ENCODE data around the gene DZANK1.
A peak's percentile ranks its signal among the peaks of the same experiment; 100 is the strongest.
"Not testable (repeated sequence)": the region's sequence is repeated elsewhere in the genome, so short reads cannot be mapped to it uniquely, and the experiment has no call there.

Gene DZANK1

DNA sequence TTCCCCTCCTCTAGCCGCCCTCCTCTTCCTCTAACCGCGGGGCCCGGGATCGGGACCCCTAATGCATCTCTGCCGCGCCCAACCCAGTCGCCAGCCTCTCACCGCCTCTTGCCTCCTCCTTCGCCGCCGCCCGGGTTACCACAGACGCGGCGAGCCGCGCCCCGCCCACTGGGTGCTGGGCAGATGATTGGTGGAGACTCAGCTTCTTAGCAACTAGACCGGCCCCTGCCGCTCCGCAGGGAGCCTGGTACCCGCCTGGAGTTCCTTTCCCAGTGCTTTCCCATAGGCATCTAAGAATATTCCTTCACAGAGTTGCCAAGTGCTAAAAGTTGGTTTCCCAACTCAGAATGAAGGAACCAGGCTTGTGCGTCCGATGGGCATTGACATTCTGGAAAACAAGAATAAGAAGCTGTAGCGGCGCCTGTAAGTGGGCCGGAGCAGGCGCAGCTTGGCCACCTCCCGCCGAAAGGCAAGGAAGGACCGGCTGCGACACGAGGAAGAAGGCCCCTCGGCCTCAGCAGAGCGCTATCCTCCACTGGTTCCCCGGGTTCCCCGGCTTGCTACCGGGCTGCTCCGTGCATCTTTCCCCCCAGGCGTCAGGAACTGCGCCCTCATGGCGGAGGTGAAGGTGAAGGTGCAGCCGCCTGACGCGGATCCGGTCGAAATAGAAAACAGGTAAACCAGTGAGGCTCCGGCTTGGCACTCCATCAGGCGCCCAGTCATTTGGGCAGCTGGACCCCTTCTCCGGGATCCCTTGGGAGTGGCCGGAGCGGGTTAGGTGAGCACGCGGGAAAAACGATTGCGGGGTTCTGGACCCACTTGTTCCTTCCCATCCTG lies at the start of gene DZANK1, which contains the start of gene POLR3F:
Gene DZANK1 (minus strand): TSS at position 137 of the 837 bp plus-strand sequence. CDS start 1,672 bp downstream, outside the sequence.
Gene POLR3F (plus strand): TSS at position 497 of the 837 bp plus-strand sequence. CDS start 117 bp downstream, at position 614.
- Histone ChIP-seq H3K36me3 (ENCODE audit: insufficient read depth, low read length) (no peaks in the 10 kb centered on the region), H3K79me2 (ENCODE audit: control insufficient read depth, insufficient read depth, low read length, unreplicated experiment) (peaks cover 34% of the 10 kb centered on the region), H2AFZ (ENCODE audit: low read length, unreplicated experiment) (peak within 1 kb of the TSS; percentile 98), H3K4me3 (ENCODE audit: low read depth, low read length) (peak within 1 kb of the TSS; percentile 98), H3K27me3 (ENCODE audit: insufficient read depth, low read length) (no peaks in the 10 kb centered on the region), H3K27ac (ENCODE audit: low read depth, low read length) (peak within 1 kb of the TSS; percentile 97), H3K4me1 (ENCODE audit: control insufficient read depth, insufficient read depth, low read length, unreplicated experiment) (peaks cover 15% of the 10 kb centered on the region)

DNA sequence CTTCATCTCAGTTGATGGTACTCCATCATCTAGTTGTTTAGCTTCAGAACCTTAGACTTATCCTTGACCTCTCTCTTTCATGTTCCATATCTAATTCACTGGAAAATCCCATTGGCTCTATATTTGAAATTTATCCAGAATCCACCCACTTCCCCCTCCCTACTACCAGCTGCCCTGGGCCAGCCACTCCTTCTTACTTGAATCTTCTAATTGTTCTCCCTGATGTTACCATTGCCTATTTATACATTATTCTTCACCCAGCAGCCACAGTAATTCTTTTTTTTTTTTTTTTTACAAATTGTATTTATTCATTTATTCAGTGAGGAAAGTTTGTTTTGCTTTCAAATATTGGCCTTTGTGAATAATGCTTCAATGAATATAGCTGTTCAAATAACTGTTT lies 49.1 kb upstream of the DZANK1 start:
- H3K36me3 ChIP-seq (ENCODE audit: insufficient read depth, low read length) = peaks cover 17% of the 10 kb centered on the region; the same call in 1 of the 2 replicates
- no peaks in the 10 kb centered on the region for H3K27me3 ChIP-seq (ENCODE audit: insufficient read depth, low read length)
- no peak overlapping the region for H3K4me3 ChIP-seq (ENCODE audit: low read depth, low read length)
- no peaks in the 10 kb centered on the region for H3K79me2 ChIP-seq (ENCODE audit: control insufficient read depth, insufficient read depth, low read length, unreplicated experiment)
- H3K4me1 ChIP-seq (ENCODE audit: control insufficient read depth, insufficient read depth, low read length, unreplicated experiment) = no peaks in the 10 kb centered on the region
- no peak overlapping the region for H3K27ac ChIP-seq (ENCODE audit: low read depth, low read length)
- H2AFZ ChIP-seq (ENCODE audit: low read length, unreplicated experiment) = no peak overlapping the region

DNA sequence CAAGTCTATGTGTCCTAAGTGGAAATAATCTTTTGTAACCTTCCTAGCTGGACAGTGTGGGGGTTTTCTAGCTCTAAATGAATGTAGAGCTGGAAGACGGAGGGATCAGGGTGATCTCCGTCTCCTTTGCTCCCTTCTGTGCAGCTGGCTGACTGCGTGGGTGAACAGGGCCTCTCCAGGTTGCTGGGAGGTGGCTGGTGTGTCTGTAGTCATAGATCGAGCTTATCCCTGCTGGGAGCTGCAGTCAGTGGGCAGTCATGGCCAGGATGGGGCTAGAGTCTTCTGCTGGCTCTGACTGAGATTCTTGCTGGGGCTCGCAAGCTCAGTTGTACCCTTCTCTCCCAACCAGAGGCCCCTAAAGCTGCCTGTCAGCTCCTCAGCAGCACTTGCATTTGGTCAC lies 47.3 kb upstream of the DZANK1 start:
- Histone ChIP-seq H3K4me3 (ENCODE audit: low read depth, low read length) (no peak overlapping the region), H3K79me2 (ENCODE audit: control insufficient read depth, insufficient read depth, low read length, unreplicated experiment) (peaks cover 4% of the 10 kb centered on the region), H2AFZ (ENCODE audit: low read length, unreplicated experiment) (no peak overlapping the region), H3K27me3 (ENCODE audit: insufficient read depth, low read length) (no peaks in the 10 kb centered on the region), H3K27ac (ENCODE audit: low read depth, low read length) (no peak overlapping the region), H3K4me1 (ENCODE audit: control insufficient read depth, insufficient read depth, low read length, unreplicated experiment) (peaks cover 2% of the 10 kb centered on the region), H3K36me3 (ENCODE audit: insufficient read depth, low read length) (peaks cover 26% of the 10 kb centered on the region; the same call in 1 of the 2 replicates)

DNA sequence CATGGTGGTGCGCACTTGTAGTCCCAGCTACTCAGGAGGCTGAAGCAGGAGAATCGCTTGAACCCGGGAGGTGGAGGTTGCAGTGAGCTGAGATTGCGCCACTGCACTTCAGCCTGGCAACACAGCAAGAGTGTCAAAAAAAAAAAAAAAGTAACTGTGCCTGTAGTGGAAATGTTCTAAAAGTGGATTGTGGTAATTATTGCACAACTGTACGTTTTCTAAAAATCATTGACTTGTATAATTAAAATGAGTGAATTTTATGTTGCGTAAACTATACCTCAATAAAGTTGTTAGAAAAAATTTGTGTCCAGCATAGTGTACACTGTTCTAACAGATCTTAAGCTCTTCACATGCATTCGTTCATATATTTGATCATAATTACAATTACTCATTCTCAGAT lies 46.4 kb upstream of the DZANK1 start:
- Histone ChIP-seq H3K79me2 (ENCODE audit: control insufficient read depth, insufficient read depth, low read length, unreplicated experiment) (peaks cover 12% of the 10 kb centered on the region), H3K4me3 (ENCODE audit: low read depth, low read length) (no peak overlapping the region), H2AFZ (ENCODE audit: low read length, unreplicated experiment) (no peak overlapping the region), H3K36me3 (ENCODE audit: insufficient read depth, low read length) (peaks cover 26% of the 10 kb centered on the region; the same call in 1 of the 2 replicates), H3K27ac (ENCODE audit: low read depth, low read length) (no peak overlapping the region), H3K4me1 (ENCODE audit: control insufficient read depth, insufficient read depth, low read length, unreplicated experiment) (peaks cover 6% of the 10 kb centered on the region), H3K27me3 (ENCODE audit: insufficient read depth, low read length) (no peaks in the 10 kb centered on the region)

DNA sequence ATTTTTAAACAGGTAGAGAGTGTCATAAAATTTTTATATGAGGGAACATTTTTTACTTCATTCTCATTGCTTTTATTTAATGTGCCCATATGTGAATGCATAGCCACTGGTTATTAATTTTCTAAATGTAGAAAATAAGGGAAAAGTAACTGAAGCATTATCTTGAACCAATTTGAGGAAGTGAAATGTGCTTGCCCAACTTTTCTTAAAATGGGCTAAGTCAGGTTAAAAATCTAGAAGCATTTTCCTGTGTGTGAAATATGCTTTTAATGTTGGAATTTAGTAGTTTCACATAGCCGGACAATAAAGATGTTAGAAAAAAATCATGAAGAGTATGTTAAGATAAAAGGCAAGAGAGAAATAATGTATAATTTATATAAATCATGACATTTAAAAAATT lies 44.7 kb upstream of the DZANK1 start:
- H3K36me3 ChIP-seq (ENCODE audit: insufficient read depth, low read length) = peaks cover 20% of the 10 kb centered on the region; the same call in 1 of the 2 replicates
- H3K79me2 ChIP-seq (ENCODE audit: control insufficient read depth, insufficient read depth, low read length, unreplicated experiment) = peaks cover 15% of the 10 kb centered on the region

DNA sequence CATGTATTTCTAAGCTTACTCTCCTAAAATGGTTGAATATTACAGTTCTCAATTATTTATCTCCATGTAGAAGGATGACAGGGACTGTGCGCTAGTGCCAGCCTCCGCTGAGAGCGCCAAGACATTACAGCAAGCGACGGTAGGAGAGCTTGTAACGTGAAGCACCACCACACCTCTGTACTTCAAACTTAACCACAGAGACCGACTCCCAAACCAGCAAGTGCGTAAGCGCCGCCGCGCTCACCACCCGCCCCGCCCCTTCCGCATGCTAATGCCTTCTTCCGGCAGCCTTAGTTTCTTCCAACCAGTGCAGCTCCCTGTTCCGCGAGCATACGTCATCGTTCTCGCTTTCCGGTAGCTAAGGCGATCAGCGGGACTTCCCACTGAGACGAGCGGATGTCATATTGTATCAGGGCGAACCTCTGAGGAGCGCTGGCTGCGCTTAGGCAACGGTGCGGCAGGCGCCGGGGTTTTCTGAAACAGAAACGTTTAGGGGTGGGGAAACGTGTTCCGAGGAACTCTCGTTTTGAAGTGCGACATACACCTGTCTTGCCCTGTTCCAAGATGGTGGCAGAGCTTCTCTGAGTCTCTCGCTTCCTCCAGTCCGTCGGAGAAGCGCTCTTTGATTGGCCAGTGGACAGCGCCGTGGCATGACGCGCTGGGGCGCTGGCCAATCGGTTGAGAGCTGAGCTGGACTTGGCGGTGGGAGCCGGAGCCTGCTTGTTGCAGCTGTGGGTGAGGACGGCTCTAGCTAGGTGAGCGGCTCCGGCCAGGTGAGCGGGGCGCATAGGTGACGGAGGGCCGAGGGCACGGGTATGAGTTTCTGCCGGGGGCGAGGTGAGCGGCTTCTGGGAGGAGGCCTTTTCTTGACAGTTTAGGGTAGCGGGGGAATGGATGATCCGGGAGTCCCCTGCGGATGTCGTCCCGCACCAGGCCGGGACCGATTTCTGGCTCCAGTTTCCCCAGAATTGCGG lies 40.7 kb upstream of the DZANK1 start, which contains the start of gene SEC23B:
Gene SEC23B (plus strand): TSS at position 723 of the 974 bp plus-strand sequence. CDS start 2,896 bp downstream, outside the sequence.
- H3K79me2 ChIP-seq (ENCODE audit: control insufficient read depth, insufficient read depth, low read length, unreplicated experiment) = peaks cover 15% of the 10 kb centered on the region
- H2AFZ ChIP-seq (ENCODE audit: low read length, unreplicated experiment) = peak within 1 kb of the TSS; percentile 93
- H3K36me3 ChIP-seq (ENCODE audit: insufficient read depth, low read length) = peaks cover 14% of the 10 kb centered on the region; the same call in 1 of the 2 replicates
- peak within 1 kb of the TSS; percentile 86 for H3K4me3 ChIP-seq (ENCODE audit: low read depth, low read length)
- H3K27ac ChIP-seq (ENCODE audit: low read depth, low read length) = peak within 1 kb of the TSS; percentile 85
- no peaks in the 10 kb centered on the region for H3K27me3 ChIP-seq (ENCODE audit: insufficient read depth, low read length)
- H3K4me1 ChIP-seq (ENCODE audit: control insufficient read depth, insufficient read depth, low read length, unreplicated experiment) = peaks cover 12% of the 10 kb centered on the region

More for the DNA sequence above, 44.7 kb upstream of the DZANK1 start:
- Histone ChIP-seq H2AFZ (ENCODE audit: low read length, unreplicated experiment) (no peak overlapping the region), H3K27ac (ENCODE audit: low read depth, low read length) (no peak overlapping the region), H3K4me3 (ENCODE audit: low read depth, low read length) (no peak overlapping the region), H3K27me3 (ENCODE audit: insufficient read depth, low read length) (no peaks in the 10 kb centered on the region), H3K4me1 (ENCODE audit: control insufficient read depth, insufficient read depth, low read length, unreplicated experiment) (peaks cover 11% of the 10 kb centered on the region)

DNA sequence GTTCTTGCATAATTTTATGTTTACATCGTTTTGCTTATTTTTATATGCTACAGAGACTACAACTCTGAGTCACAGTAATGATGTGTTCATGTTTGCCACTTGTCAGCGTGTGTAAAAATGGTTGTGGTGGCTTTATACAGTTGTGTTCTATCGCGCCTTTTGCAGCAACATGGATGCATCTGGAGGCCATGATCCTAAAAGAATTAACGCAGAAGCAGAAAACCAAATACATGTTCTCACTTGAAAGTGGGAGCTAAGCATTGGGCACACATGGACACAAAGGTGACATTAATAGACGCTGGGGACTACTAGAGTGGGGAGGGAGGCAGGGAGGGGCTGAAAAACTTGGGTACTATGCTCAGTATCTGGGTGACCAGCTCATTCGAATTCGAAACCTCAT lies 39.9 kb upstream of the DZANK1 start:
- Histone ChIP-seq H3K36me3 (ENCODE audit: insufficient read depth, low read length) (peaks cover 14% of the 10 kb centered on the region; the same call in 1 of the 2 replicates), H3K27me3 (ENCODE audit: insufficient read depth, low read length) (no peaks in the 10 kb centered on the region), H3K27ac (ENCODE audit: low read depth, low read length) (peak overlapping the region; percentile 85), H3K4me1 (ENCODE audit: control insufficient read depth, insufficient read depth, low read length, unreplicated experiment) (peaks cover 12% of the 10 kb centered on the region), H3K4me3 (ENCODE audit: low read depth, low read length) (peak overlapping the region; percentile 86), H3K79me2 (ENCODE audit: control insufficient read depth, insufficient read depth, low read length, unreplicated experiment) (peaks cover 15% of the 10 kb centered on the region), H2AFZ (ENCODE audit: low read length, unreplicated experiment) (peak overlapping the region; percentile 93)

DNA sequence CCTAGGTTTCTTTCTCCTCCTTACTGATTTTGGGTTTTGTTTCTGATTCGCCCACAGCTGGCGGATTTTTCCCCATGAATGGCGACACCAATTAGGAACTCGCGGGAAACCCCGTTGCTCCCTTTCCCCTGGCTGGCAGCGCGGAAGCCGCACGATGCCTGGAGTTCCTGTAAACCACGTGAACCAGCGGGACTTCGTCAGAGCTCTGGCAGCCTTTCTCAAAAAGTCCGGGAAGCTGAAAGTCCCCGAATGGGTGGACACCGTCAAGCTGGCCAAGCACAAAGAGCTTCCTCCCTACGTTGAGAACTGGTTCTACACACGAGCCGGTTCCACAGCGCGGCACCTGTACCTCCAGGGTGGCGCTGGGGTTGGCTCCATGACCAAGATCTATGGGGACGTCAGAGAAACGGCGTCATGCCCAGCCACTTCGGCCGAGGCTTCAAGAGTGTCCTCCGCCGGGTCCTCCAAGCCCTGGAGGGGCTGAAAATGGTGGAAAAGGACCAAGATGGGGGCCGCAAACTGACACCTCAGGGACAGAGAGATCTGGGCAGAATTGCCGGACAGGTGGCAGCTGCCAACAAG lies 37.7 kb upstream of the DZANK1 start:
- H3K79me2 ChIP-seq (ENCODE audit: control insufficient read depth, insufficient read depth, low read length, unreplicated experiment) = peaks cover 15% of the 10 kb centered on the region
- H3K27ac ChIP-seq (ENCODE audit: low read depth, low read length) = no peak overlapping the region
- H3K4me3 ChIP-seq (ENCODE audit: low read depth, low read length) = peak overlapping the region; percentile 56
- peak overlapping the region; percentile 83 for H2AFZ ChIP-seq (ENCODE audit: low read length, unreplicated experiment)
- no peaks in the 10 kb centered on the region for H3K36me3 ChIP-seq (ENCODE audit: insufficient read depth, low read length)
- H3K4me1 ChIP-seq (ENCODE audit: control insufficient read depth, insufficient read depth, low read length, unreplicated experiment) = peaks cover 12% of the 10 kb centered on the region
- no peaks in the 10 kb centered on the region for H3K27me3 ChIP-seq (ENCODE audit: insufficient read depth, low read length)

DNA sequence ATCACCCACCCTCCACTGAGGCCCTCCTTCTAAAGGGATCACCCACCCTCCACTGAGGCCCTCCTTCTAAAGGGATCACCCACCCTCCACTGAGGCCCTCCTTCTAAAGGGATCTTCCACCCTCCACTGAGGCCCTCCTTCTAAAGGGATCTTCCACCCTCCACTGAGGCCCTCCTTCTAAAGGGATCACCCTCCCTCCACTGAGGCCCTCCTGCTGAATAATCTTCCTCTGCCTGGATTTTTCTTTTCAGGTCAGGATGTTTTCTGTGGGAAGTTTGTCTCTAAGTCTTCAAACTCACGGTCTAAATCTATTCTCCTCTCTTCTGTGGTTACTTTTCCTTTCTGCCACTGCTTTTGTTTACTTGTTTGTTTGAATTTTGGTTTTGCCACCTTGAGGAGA lies 34.8 kb upstream of the DZANK1 start:
- not testable (repeated sequence) for H2AFZ ChIP-seq (ENCODE audit: low read length, unreplicated experiment)

DNA sequence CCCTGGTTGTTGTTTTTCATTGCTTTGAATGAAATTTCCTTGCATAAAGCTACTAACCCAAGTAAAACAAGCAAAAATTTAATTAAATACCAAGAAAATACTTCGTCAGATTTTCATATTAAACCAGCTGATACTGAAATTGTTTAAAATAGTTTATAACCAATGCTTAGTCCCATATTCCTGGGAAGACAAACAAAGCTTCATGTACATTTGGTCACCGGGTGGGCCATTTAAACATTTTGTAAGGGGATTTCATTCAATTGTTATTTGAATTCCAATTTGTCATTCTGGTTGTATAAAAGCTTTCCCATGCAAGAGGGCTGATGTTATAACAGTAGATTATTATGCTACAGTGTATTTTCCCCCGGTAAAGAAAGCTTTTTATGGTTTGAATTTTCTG lies 30.8 kb upstream of the DZANK1 start:
- H3K4me3 ChIP-seq (ENCODE audit: low read depth, low read length) = peak overlapping the region; percentile 87
- H3K36me3 ChIP-seq (ENCODE audit: insufficient read depth, low read length) = no peaks in the 10 kb centered on the region; the same call in 1 of the 2 replicates
- H2AFZ ChIP-seq (ENCODE audit: low read length, unreplicated experiment) = peak overlapping the region; percentile 82
- no peak overlapping the region for H3K27ac ChIP-seq (ENCODE audit: low read depth, low read length)
- no peaks in the 10 kb centered on the region for H3K79me2 ChIP-seq (ENCODE audit: control insufficient read depth, insufficient read depth, low read length, unreplicated experiment)
- H3K4me1 ChIP-seq (ENCODE audit: control insufficient read depth, insufficient read depth, low read length, unreplicated experiment) = peaks cover 7% of the 10 kb centered on the region
- H3K27me3 ChIP-seq (ENCODE audit: insufficient read depth, low read length) = no peaks in the 10 kb centered on the region

More for the DNA sequence above, 34.8 kb upstream of the DZANK1 start:
- not testable (repeated sequence) for H3K27ac ChIP-seq (ENCODE audit: low read depth, low read length); H3K27me3 ChIP-seq (ENCODE audit: insufficient read depth, low read length); H3K4me1 ChIP-seq (ENCODE audit: control insufficient read depth, insufficient read depth, low read length, unreplicated experiment); H3K4me3 ChIP-seq (ENCODE audit: low read depth, low read length); H3K79me2 ChIP-seq (ENCODE audit: control insufficient read depth, insufficient read depth, low read length, unreplicated experiment); H3K36me3 ChIP-seq (ENCODE audit: insufficient read depth, low read length)
